Islet precursor cell (in vitro differentiated cells): ENCODE results near the gene TBC1D2B.

Source experiments
- DNase-seq: peaks from one replicate; pipeline ENCODE4 v3.0.0-alpha.2; 2018

TBC1D2B gene

GRCh38 chr15:78052001-78052401 lies 25.5 kb downstream of the TBC1D2B start:
- peak; percentile 68 for DNase-seq

GRCh38 chr15:78051596-78051995 lies 25.9 kb downstream of the TBC1D2B start:
- DNase-seq, result no peak

GRCh38 chr15:78050826-78051225 lies 26.7 kb downstream of the TBC1D2B start:
- DNase-seq, result no peak

GRCh38 chr15:78050441-78050809 lies 27.1 kb downstream of the TBC1D2B start:
- DNase-seq, result no peak

- DNase-seq, result peak; percentile 56
Observed at GRCh38 chr15:78049691-78050440, 27.6 kb downstream of the TBC1D2B start.

GRCh38 chr15:78048628-78048920 lies 28.9 kb downstream of the TBC1D2B start:
- DNase-seq, result no peak

GRCh38 chr15:78047761-78048627 lies 29.5 kb downstream of the TBC1D2B start:
- no peak for DNase-seq

- DNase-seq, result no peak
Observed at GRCh38 chr15:78046796-78047341, 30.6 kb downstream of the TBC1D2B start.

GRCh38 chr15:78045189-78045588 lies 32.3 kb downstream of the TBC1D2B start:
- no peak for DNase-seq

GRCh38 chr15:78044407-78045155 lies 32.9 kb downstream of the TBC1D2B start:
- no peak for DNase-seq

- DNase-seq, result no peak
Observed at GRCh38 chr15:78041946-78042345, 35.6 kb downstream of the TBC1D2B start.

GRCh38 chr15:78040653-78041244 lies 36.8 kb downstream of the TBC1D2B start:
- no peak for DNase-seq

- no peak for DNase-seq
Observed at GRCh38 chr15:78038585-78039247, 38.8 kb downstream of the TBC1D2B start.

- DNase-seq, result no peak
Observed at GRCh38 chr15:78037779-78038305, 39.7 kb downstream of the TBC1D2B start.

GRCh38 chr15:78037328-78037727 lies 40.2 kb downstream of the TBC1D2B start:
- no peak for DNase-seq

- DNase-seq, result no peak
Observed at GRCh38 chr15:78035861-78036476, 41.5 kb downstream of the TBC1D2B start.

GRCh38 chr15:78035321-78035751 lies 42.2 kb downstream of the TBC1D2B start:
- no peak for DNase-seq

GRCh38 chr15:78034495-78035191 lies 42.9 kb downstream of the TBC1D2B start:
- no peak for DNase-seq

GRCh38 chr15:78033864-78034263 lies 43.6 kb downstream of the TBC1D2B start:
- DNase-seq, result no peak

GRCh38 chr15:78032671-78033070 lies 44.8 kb downstream of the TBC1D2B start:
- no peak for DNase-seq

- no peak for DNase-seq
Observed at GRCh38 chr15:78024883-78025282, 52.6 kb downstream of the TBC1D2B start.
